Fibroblast of the conjunctiva (primary cell): ENCODE results near the gene AFF3.

ENCODE experiments used
- DNase-seq: peaks from one replicate; pipeline ENCODE4 v3.0.0-alpha.2; 2010; ENCODE audit warnings: low read depth

AFF3 gene

DNA sequence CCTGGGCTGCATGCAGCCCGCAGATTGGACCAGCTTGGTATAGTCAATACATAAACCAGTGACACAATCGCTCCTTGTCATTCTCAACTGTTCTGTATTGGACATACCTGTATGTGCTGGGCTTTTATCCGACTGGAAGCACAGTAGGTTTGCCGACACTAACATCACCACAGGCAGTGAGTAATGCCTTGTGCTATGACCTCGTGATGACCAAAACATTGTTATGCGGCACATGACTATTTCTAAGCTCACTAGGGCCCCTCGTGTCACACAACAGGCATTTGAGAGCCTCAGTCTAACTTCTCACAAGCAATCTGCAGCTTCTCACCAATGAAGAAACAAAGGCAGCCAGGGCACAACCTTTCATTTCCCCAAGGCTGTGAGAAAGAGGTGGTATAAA, 320.8 kb downstream of the AFF3 start:
- DNase-seq = peak; percentile 16

DNA sequence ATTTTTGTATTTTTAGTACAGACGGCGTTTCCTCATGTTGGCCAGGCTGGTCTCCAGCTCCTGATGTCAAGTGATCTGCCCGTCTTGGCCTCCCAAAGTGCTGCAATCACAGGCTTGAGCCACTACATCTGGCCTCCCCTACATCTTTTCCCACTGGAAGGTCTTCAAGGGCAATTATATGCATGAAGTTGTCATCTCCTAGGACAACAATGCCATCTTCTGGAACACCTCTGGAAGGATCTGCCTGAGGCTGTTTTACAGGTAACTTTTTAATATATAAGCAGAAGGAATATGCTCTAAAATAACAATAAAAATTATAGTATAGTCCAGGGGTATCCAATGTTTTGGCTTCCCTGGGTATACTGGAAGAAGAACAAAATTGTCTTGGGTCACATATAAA, 321.4 kb downstream of the AFF3 start:
- no peak for DNase-seq

DNA sequence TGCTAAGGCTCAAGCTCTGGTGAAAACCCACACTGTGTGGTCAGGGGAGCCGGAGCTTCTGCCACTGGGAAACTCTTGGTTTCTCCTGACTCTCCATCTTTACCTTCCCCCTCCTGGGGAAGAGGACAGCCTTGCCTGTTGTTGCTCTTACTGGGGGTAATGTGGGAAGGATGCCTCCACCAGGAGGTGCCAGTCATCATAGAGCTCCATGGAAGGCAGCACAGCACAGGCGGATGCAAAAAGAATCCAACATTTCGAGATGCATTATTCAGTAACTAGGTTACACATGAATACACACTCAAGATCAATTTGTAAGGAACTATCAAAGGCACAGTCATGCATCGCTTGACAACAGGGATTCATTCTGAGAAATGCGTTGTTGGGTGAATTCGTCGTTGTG, 322.6 kb downstream of the AFF3 start:
- no peak for DNase-seq

DNA sequence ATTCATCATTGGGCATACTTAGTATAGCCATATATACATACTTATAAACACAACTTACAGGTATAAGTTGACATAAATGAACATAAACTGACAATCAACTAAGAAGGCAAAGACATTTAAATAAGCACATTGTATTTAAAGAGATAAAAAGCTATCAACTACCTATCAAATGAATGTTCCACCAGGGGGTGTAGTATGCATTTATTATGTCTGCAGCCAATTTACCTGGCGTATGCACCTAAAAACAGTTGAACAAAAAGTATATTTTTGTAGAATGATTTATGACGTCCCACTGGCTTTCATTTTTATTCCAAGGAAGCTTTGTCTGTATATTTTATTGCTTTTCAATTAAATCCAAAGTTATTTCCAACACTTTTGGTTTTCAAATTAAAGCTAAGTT, 323.5 kb downstream of the AFF3 start:
- DNase-seq = peak; percentile 12

DNA sequence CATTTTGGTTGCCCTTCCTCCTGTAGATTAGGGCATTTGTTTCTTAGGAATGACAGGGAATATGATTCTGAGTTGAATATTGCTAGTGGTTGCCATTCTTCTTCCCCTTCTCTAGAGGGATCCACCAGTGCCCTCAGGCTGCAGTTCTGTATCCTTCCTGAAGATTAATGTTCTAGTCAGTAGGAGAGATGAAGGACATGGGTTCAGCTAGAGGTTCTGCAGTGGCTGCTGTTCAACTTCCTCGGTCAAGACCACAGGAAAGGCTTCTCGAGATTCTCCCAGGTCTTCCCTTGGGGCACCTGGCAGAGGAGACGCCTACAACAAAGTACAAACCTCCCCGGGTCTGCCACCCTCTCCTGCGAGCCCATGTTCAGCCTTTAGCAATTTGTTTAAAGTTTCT, 325.5 kb downstream of the AFF3 start:
- DNase-seq = no peak

DNA sequence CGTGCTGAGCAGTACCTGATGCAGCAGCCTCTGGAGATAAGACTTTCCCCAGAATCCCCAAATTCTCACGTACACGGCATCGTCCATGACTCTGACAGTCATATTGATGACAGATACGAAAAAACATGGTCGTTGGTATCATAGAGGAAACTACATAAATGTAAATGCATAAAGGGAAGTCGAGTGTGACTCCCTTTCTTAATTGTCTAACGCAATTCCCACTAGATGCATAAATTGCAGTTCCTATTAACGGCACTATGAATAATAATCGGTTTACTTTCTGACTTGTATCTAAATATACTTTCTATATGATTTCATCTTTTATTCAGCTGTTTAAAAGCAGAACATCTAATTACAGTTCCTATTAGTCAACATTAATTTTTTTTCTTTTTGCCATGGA, 330.0 kb downstream of the AFF3 start:
- DNase-seq = no peak

DNA sequence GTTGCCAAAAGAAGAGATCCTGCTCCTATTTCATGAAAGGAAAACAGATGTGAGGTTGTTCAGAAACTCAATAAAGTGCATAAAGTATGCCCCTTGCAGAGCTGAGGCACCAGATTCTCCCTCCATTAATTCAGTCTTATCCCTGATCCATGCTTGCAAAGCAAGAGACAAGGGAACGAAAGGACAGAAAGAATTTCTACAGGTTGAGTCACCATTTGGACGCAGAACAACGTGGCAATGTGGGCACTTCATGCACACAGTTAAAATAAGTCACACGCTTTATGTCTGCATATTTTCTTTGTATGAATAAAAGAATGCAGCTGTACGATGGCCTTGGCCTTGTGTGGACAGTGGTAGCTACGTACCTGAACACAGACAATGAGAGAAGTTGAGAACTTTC, 330.8 kb downstream of the AFF3 start:
- no peak for DNase-seq

DNA sequence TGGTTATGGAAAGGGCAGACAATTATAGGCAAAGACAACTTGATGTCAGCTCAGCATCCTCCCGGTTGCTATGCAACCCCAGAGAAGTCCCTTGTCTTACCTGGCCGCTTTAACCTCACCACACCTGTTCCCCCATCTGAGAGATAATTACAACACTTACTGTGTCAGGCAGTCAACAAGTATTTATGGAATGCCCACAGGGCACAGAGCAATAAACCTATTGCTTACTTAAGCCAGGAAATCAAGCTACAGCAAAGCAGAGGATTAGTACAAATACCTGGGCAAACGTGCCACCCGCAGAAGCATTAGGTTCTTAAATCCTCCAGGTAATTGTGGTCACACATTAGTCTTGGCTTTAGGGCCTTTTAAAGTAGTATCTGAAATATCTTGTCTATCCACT, 332.2 kb downstream of the AFF3 start:
- DNase-seq = no peak

DNA sequence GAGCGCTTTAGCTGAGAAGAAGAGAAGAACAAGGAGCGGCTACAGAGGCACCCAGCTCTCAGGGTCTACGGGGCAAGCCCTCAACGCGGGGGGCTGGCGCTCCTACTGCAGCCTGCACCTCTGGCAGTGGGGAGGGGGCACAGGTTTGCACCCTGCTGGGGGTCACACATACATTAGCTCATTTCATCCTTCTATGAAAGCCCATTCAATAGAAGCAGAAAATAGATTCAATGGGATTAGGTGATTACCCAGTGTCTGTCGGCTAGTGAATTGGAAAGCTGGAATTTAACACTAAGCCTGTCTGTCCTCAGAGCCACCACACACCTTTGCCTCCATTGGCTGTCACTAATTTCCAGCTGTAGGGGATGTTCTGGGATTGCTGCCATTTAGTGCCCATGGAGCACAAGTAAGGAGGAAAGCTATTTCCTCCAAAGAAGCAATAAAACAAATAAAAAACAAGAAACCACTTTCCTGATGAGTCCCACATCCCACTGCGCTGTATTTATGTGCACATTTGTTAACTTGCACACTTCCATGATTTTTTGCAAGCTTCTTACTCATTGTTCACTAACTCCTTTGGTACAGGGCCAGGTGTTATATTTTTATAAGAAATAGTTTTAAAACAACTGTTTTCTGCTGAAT, 333.0 kb downstream of the AFF3 start:
- DNase-seq = no peak

DNA sequence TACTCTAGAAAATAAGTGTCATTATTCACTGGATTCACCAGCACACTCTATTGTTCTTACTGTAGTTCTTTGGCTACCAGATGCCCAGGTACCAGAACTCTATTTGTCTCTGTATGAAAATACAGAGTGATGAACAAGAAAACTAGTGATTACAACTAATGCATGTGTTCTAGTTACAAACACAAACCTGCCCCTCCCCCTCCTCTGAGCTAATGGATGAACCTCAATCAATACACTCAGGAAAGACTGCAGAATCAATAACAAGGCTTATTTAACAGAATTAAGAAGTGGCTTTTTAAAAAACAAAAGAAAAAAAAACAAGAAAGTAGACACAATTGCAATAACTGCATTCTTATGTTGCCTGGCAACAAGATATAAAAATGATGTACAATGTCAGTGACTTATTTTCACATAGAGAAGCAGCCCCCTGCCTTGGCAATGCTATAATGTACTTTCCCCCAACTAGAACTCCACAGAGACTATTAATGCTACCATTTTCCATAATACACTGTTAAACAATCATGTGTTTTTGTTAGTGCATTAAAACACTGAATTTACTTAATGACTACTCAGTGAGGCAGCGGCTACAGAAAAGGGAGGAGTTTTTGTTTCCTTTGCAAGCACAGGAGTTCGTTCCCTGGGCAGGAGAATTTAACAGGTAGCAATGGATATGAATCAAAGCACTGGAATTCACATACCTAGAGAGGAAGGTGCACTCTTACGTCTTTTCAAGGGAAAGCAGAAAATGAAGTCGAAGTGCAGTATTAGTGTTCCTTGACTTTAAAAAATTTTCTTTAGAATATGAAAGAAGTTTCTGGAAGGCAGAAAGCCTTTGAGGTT, 333.8 kb downstream of the AFF3 start:
- DNase-seq = no peak

DNA sequence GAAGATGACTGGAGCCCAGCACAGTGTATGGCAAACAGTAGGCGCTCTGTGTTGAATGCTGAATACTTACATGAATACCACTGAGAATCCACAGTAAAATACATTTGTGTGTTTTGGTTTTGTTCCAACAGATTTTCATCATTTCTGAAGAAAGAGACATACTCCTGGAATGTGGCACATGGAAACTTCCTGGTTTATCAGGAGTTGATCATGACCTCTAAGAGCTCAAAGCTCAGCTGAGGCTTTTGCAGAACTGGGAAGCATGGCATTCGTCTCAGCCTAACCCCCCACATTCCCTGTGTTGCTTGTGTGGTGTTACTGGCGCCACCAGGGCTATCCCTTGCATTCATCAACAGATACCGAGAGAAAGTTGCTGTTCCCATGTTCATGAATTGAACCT, 335.6 kb downstream of the AFF3 start:
- peak; percentile 10 for DNase-seq

DNA sequence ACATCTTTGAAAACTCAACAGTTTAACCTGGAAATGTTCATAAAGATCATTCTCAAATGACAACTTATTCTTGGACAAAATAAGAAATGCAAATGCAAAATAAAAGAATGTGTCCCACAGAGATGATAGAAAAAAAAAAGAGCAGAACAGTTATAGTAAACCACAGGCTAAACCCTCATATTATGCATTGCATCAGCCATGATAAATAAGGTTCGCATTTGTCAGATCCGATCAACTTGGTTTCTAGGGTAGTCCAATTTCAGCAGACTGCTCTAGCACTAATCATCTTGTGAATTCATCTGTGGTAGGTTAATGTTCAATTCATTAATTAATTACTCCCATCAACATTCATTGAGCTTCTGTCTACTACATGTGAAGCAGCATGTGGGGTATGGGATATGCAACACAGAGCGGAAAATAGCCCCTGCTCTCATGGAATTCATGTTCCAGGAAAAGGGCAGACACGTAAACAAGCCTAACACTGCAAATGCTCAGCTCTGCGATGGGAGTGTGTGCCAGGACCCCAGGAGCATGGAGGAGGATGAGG, 336.4 kb downstream of the AFF3 start:
- DNase-seq = no peak

DNA sequence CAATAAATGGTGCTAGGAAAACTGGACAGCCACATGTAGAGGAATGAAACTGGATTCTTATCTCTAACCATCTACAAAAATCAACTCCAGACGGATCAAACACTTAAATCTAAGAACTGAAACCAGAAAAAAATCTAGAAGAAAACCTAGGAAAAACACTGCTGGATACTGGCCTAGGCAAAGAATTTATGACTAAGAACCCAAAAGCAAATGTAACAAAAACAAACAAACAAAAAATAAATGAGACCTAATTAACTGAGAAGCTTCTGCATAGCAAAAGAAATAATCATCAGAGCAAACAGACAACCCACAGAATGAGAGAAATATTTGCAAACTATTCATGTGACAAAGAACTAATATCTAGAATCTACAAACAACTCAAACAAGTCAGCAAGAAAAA, 338.5 kb downstream of the AFF3 start:
- no peak for DNase-seq

DNA sequence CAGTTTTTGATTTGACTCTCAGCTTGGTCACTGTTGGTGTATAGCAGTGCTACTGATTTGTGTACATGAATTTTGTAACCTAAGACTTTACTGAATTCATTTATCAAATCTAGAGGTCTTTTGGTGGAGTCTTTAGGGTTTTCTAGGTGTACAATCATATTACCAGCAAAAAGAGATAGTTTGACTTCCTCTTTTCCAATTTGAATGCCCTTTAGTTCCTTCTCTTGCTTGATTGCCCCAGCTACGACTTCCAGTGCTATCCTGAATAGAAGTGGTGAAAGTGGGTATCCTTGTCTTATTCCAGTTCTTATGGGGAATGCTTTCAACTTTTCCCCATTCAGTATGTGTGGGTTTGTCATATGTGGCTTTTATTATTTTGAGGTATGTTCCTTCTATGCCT, 339.7 kb downstream of the AFF3 start:
- DNase-seq = no peak

DNA sequence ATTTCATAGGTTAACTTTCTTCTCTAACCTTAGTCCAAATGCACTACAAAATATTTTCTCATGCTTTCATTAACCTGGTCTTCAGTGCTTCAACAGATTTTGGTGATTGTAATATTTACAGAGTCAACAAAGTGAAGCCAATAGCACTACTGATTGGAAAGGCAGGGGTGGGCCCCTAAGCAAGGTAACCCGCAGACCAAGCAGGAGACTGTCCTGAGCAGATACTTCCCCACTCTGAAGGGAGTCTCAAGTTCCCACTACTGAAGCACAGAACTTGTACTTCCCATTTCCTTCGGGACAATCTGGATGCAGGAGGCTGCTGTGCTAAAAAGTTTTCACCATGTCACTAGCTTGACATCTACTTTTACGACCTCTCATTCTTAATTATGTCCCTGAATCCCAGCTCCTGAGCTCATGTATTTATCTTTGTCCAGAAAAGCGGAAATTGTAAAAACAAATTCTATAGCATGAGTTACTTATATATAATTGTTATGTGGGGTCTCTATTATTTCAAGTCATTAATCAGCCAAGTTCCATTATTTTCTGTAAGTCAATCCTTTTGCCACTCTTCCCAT, 341.0 kb downstream of the AFF3 start:
- no peak for DNase-seq

DNA sequence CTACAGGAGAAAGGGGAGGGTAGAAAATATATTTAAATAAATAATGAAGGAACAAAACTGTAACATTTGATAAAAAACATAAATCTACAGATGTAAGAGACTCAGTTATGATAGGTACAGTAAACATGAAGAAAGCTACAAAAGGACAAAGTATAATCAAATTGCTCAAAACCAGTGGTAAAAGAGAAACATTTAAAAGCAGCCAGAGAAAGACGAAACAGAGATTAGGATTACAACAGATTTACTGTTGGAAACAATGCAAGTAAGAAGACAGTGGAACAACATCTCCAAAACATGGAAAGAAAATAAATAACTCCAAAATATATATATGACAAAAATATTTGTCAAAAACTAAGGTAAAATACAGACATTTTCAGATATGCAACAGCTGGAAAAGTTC, 344.9 kb downstream of the AFF3 start:
- DNase-seq = no peak

DNA sequence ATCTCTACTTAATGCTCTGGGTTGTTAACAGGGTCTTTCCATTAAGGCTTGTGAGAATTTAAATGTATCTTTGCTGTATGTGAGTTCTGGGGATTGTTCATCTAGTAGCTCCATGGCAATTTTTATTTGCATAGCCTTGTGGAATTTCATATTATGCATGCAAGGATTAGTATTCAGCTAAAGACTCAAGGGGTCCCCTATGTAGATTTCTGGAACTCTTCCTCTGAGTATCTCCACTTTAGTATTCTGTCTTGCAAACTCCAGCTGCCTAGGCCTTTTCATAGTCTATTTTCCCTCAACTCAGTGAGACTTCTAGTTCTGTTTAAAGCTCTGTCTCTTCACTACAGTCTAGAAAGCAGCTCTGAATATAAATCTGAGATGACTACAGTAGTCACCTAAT, 348.0 kb downstream of the AFF3 start:
- no peak for DNase-seq

DNA sequence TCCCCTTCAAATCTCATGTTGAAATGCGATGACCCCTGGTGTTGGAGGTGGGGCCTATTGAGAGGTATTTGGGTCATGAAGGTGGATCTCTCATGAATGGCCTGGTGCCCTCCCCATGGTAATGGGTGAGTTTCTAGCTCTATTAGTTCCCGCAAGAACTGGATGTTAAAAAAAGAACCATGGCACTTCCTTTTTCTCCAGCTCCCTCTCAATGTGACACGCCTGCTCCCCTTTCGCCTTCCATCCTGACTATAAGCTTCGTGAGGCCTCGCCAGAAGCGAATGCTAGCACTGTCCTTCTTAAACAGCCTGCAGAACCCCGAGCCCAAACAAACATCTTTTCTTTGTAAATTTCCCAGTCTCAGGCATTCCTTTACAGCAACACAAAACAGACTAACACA, 349.4 kb downstream of the AFF3 start:
- no peak for DNase-seq

DNA sequence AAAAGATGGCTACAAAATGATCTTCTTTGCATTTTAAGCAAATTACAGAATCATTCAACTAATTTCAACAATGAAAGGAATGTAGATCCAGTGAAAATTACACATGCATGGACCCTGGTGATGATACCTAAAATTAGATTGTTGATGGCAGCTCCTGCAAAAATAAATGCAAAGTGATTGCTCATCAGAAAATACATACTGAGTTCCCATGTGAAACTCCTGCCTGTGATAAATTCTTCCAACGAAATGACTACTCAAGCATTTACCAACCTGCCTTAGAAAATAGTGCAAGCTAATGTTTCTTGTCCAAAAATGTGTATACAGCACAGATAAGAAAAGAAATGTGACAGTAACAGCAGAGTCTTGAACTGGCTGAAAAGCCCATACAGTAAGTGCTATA, 352.5 kb downstream of the AFF3 start:
- DNase-seq = no peak

DNA sequence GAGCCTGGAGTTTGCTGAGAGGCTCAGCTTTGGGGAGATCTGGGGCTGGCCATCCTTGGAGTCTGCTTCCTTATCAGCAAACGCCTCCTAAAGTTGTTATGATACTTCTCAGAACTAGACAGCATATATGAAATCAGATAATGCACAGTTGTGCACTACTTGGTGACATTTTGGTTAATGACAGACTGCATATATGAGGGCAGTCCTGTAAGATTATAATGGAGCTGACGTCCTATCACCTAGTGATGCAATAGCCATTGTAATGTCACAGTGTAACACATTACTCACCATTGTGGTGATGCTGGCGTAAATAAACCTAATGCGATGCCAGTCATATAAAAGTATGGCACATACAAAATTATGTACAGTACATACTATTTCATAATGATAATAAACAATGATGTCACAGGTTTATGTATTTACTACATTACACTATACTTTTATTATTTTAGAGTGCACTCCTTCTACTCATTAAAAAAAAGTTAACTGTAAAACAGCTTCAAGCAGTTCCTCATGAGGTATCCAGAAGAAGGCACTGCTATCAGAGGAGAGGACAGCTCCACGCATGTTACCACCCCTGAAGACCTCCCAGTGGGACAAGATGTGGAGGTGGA, 354.5 kb downstream of the AFF3 start:
- DNase-seq = no peak

DNA sequence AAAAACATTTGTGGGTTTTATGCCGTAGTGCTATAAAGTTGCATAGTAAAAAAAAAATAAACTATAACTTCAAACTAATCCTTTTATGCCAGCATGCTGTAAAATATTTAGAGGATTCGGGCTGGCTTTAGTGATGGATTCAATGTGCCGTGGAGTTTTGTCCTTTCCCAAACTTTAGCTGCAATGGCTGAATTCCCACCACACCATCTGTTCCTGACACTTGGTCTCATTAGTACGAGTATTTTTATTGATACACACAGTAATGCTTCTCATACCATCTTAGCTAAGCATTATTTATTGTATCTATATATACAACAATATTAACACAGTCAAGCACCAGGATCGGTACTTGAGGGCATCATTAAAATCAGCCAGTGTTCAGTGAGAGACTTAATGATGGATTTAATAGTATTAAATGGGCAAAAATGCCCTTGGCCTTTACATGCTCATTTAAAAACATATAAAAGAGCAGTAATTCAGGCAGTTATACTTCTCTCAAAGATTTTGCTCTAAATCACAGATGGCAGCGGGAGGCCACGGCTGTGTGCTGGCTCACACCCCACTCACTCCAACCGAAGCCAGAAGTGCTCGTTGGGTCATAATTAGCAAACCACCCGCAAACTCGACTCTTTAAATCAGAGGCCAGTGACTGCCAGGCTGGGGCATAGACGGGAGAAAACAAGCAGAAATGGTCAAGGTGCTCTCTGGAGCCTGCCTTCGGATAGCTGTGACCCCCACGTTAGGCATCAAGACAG, 355.6 kb downstream of the AFF3 start:
- no peak for DNase-seq

DNA sequence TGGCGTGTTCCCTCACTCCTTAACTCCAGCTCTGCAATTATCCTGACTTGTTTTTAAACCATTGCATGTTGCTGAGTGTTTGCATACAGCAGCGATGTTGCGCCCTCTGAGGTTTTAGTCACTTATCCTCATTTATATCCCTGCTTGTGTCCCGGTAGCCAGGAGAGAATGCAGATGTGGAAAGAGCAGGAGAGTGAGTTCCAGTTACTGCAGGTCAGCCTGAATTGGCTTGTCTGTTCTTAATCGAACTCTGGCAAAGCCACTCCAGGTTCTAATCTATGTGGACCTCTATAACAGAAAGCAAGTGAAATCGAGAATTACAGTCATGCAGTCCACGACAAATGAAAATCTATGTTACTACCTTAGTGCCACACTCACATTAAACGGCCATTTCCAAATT, 357.4 kb downstream of the AFF3 start:
- DNase-seq = no peak
